Activated T-helper 1 cell treated with Interleukin-2 at 50 U/mL for 16 hours (primary cell): Measurements from ENCODE around the gene EIF5A2.

ENCODE experiments used
- DNase-seq: peaks from one replicate; pipeline ENCODE4 v3.0.0-alpha.2; 2020; ENCODE audit warnings: low read depth

The EIF5A2 gene

GRCh38 chr3:170852324-170852723 is 56.1 kb downstream of the EIF5A2 start:
- no peak for DNase-seq

DNA sequence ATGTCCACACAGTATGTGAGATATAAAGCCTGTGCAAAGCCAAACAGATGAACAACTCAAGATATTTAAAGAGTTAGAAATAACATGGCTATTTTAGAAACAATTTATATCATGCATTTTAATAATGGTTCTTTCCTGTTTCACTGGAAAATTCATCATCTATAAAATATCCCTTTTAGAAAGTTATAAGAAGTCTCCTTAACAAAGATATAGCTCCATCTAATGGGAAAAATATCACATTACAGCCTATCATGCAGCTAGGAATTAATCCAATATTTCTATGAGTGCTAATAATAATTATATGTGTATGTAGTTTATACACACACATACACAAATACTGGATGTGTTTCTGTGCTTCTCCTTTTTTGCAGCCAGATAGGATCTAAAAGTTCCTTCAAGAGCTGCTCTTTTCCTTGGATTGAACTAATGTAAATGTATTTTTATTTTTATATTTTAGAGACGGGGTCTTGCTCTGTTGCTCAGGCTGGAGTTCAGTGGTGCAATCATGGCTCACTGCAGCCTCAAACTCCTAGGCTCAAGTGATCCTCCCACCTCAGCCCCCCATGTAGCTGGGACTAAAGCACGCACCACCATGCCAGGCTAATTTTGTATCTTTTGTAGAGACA is 60.0 kb downstream of the EIF5A2 start:
- no peak for DNase-seq

- no peak for DNase-seq
These were observed 64.1 kb downstream of the EIF5A2 start for GRCh38 chr3:170844377-170844776.

- no peak for DNase-seq
These were observed 68.1 kb downstream of the EIF5A2 start for GRCh38 chr3:170840291-170840859.

DNA sequence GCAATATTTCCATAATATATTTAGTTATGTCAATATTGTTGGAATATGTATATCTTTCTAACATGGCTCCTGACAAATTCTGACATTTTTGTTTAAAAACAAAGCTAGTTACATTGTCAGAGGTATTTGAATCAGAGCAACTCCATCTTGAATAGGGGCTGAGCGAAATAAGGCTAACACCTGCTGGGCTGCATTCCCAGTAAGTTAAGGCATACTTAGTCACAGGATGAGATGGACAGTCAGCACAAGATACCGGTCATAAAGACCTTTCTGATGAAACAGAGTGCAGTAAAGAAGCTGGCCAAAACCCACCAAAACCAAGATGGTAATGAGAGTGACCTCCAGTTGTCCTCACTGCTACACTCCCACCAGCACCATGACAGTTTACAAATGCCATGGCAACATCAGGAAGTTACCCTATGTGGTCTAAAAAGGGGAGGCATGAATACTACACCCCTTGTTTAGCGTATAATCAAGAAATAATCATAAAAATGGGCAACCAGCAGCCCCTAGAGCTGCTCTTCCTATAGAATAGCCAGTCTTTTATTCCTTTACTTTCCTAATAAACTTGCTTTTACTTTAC is 68.8 kb downstream of the EIF5A2 start:
- no peak for DNase-seq
